HG02642 (cell line): ENCODE data around the gene SRGAP1.

Experiments used
- ATAC-seq: cut with Tn5 transposase; IDR thresholded peaks from one replicate; pipeline ENCODE4 v1.9.1; 2021; ENCODE audit warnings: mild to moderate bottlenecking; ENCODE audit not compliant: unreplicated experiment, poor library complexity

The SRGAP1 gene

GRCh38 chr12:63898764-63899337 lies 54.4 kb downstream of the SRGAP1 start:
- no peak for ATAC-seq

- no peak for ATAC-seq
Observed at GRCh38 chr12:63899396-63899795, 54.9 kb downstream of the SRGAP1 start.

- ATAC-seq = no peak
Observed at GRCh38 chr12:63900922-63901793, 56.7 kb downstream of the SRGAP1 start.

GRCh38 chr12:63904653-63905052 lies 60.2 kb downstream of the SRGAP1 start:
- no peak for ATAC-seq

- ATAC-seq = no peak
Observed at GRCh38 chr12:63905544-63905943, 61.0 kb downstream of the SRGAP1 start.

- ATAC-seq = no peak
Observed at GRCh38 chr12:63906876-63907275, 62.4 kb downstream of the SRGAP1 start.

- ATAC-seq = no peak
Observed at GRCh38 chr12:63907561-63907960, 63.1 kb downstream of the SRGAP1 start.

GRCh38 chr12:63909746-63910145 lies 65.2 kb downstream of the SRGAP1 start:
- no peak for ATAC-seq

GRCh38 chr12:63911341-63911740 lies 66.8 kb downstream of the SRGAP1 start:
- no peak for ATAC-seq

- no peak for ATAC-seq
Observed at GRCh38 chr12:63912651-63913050, 68.2 kb downstream of the SRGAP1 start.

GRCh38 chr12:63913929-63914328 lies 69.4 kb downstream of the SRGAP1 start:
- no peak for ATAC-seq

- no peak for ATAC-seq
Observed at GRCh38 chr12:63915105-63915800, 70.8 kb downstream of the SRGAP1 start.

- no peak for ATAC-seq
Observed at GRCh38 chr12:63916561-63917476, 72.3 kb downstream of the SRGAP1 start.

GRCh38 chr12:63917477-63917862 lies 73.0 kb downstream of the SRGAP1 start:
- no peak for ATAC-seq

- ATAC-seq = no peak
Observed at GRCh38 chr12:63917864-63918799, 73.6 kb downstream of the SRGAP1 start.

GRCh38 chr12:63918800-63919300 lies 74.3 kb downstream of the SRGAP1 start:
- ATAC-seq = no peak

GRCh38 chr12:63919756-63920155 lies 75.3 kb downstream of the SRGAP1 start:
- no peak for ATAC-seq

- no peak for ATAC-seq
Observed at GRCh38 chr12:63921157-63921556, 76.7 kb downstream of the SRGAP1 start.

GRCh38 chr12:63922474-63922873 lies 78.0 kb downstream of the SRGAP1 start:
- no peak for ATAC-seq
